ENCODE measurements around the gene ATE1. TPM values are rescaled to one million over a fixed set of nuclear protein-coding genes. Genes with fewer than 3 reads are reported as not detected.

ATE1 gene
- total RNA-seq, 4 donors from 2014 or later = 26.4 to 42.6 (median 30.1) TPM

DNA sequence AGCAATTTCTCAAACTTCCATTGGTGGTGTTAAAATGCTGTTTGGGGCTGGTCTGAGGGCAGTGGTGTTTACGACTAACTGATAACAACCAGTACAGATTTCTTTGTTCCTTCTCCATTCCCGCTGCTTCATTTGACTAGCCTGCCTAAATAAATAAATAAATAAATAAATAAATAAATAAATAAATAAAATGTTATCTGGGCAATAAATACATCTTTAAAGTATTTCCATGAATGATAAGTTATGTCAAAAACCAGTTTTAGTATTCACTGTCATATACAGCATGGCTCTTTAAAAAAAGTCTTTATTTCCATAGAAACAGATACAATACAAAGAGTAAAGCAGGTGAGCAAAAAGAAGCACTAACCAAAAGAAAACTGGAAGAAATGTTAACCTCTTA is 81.3 kb downstream of the ATE1 start:
- TF ChIP-seq, protein P1, sequence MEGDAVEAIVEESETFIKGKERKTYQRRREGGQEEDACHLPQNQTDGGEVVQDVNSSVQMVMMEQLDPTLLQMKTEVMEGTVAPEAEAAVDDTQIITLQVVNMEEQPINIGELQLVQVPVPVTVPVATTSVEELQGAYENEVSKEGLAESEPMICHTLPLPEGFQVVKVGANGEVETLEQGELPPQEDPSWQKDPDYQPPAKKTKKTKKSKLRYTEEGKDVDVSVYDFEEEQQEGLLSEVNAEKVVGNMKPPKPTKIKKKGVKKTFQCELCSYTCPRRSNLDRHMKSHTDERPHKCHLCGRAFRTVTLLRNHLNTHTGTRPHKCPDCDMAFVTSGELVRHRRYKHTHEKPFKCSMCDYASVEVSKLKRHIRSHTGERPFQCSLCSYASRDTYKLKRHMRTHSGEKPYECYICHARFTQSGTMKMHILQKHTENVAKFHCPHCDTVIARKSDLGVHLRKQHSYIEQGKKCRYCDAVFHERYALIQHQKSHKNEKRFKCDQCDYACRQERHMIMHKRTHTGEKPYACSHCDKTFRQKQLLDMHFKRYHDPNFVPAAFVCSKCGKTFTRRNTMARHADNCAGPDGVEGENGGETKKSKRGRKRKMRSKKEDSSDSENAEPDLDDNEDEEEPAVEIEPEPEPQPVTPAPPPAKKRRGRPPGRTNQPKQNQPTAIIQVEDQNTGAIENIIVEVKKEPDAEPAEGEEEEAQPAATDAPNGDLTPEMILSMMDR (IDR thresholded peaks at IDR 0.05; ENCODE audit: low read depth) = no peak

DNA sequence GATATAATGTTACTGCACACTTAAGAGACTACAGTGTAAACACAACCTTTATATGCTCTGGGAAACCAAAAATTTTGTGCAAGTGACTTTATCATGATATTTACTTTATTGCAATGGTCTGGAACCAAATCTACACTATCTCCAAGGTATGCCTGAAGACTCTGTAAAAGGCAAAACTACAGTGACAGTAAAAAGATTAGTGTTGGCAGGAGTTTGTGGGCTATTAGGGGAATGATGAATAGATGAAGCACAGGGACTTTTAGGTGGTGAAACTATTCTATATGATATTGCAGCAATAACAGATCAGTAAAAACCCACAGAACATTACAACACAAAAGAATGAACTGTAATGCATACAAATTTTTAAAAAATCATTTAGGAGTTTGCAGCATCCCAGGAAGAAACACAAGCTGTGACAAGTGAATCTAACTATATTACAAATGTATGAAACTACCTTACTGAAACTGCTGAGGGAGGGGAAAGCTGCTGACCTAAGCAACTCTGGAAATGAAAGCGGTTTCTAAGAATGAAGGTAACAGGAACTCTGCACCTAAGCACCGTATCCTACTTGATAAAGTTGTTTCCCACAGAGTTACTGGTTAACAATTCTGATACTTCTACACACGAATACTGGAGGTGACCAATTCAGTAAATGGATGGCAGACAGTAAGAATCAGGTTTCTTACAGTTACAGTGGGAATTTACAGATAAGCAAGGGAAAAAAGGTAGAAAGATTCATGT is 82.6 kb downstream of the ATE1 start:
- TF ChIP-seq, protein P1 (IDR thresholded peaks at IDR 0.05; ENCODE audit: low read depth) = no peak

DNA sequence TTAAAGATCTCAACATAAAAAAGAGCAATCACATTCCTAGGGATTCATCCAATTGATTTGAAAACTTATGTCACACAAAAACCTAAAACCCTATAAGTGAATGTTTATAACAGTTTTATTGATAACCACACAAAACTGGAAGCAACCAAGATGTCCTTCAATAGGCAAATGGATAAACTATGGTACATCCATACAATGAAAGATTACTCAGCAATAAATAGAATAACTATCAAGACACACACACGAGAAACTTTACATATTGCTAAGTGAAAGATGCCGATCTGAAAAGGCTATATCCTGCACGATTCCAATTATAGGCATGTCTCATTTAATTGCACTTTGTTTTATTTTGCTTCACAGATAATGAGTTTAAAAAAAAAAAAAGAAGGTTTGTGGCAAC is 83.3 kb downstream of the ATE1 start:
- TF ChIP-seq, protein P1 (IDR thresholded peaks at IDR 0.05; ENCODE audit: low read depth) = no peak

DNA sequence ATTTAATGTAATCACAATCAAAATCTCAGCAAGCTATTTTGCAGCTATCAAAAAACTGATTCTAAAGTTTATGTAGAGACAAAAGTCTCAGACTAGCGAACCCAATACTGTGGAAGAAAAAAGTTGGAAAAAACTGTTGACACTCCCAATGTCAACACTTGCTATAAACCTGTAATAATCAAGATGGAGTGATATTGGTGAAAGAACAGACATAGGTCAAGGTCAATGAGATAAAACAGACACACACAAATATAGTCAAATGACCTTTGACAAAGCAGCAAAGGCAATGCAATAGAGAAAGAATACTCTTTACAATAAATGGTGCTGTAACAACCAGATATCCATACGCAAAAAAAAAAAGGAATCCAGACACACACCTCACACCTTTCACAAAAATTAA is 84.5 kb downstream of the ATE1 start:
- TF ChIP-seq, protein P1 (IDR thresholded peaks at IDR 0.05; ENCODE audit: low read depth) = no peak

DNA sequence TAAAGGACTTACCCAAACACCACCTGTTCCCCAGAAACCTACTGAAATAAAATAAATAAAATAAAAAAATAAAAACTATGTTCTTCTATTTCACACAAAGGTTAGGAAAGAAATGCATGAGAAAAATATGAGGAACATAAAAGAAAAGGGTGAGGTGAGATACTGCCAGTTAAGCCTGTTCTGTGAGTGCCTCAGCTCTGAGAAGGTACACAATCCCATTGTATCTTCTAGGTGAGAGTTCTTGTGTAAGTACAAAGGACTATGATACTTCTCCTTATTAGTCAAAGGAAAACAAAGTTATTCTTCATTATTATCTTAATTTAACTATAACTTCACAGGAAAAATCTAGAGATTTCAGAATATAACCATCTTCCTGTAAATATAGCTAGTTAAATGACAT is 86.0 kb downstream of the ATE1 start:
- TF ChIP-seq, protein P1 (IDR thresholded peaks at IDR 0.05; ENCODE audit: low read depth) = no peak

DNA sequence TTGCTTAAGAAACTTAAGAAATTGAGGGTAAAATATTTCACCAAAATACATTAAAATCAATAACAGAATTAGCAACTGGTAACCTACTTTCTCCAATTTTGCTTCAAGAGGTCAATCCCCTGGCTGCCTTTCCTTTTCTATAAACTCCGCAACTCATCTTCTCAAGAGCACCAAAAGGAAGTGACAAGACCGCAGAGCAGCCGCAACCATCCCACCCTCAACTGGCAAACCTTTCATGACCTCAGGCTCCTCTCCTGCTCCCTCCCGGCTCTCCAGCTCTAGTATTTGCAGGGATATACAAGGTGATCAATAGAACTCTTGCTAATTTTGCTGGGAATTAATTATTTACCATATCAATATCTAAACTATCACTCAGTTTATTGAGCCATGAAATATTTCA is 88.9 kb downstream of the ATE1 start:
- TF ChIP-seq, protein P1 (IDR thresholded peaks at IDR 0.05; ENCODE audit: low read depth) = no peak

DNA sequence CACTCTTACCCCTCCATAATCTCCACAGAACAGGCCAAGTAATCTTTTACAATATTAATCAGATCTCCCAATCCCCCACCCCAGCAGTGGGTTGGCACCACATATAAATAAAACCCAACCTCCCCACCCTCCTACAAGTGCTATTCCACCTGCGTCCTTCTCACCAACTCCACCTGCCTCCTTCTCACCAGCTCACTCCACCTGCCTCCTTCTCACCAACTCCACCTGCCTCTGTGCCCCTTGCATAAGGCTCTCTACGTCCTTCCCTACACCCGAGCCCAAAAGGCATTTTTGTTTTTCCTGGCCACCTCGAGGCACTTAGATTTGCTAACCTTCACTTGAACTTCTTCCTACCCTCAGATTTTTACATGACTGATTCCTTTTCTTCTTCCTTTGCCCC is 89.7 kb downstream of the ATE1 start:
- TF ChIP-seq, protein P1 (IDR thresholded peaks at IDR 0.05; ENCODE audit: low read depth) = no peak

All from subcutaneous adipose tissue (tissue), 4 donors.